ENCODE results near the gene FAM20C.

- TF ChIP-seq POLR2A (IDR thresholded peaks at IDR 0.05) (no peak), CTCF (IDR thresholded peaks at IDR 0.05 in 4 of 5, conservative IDR thresholded peaks at IDR 0.05 in 1 of 5) (no peak)
Measured at GRCh38 chr7:181738-182137, 10.6 kb upstream of the FAM20C start.

Data from gastrocnemius medialis (tissue), 4 donors.